H9 (cell line): Measurements from ENCODE around the gene ATP2B2. TPM values are rescaled to one million over a fixed set of nuclear protein-coding genes. Genes with fewer than 3 reads are reported as not detected.

ENCODE experiments used
- DNase-seq: peaks from one replicate; pipeline ENCODE4 v3.0.0-alpha.2; 2017
- H2AFZ ChIP-seq: one replicate; pipeline ENCODE4 v1.6.1; 2013; ENCODE audit warnings: mild to moderate bottlenecking, low read length, control low read depth, moderate library complexity
- H2AK5ac ChIP-seq: 2 replicates; pipeline ENCODE4 v1.6.1; 2013; ENCODE audit warnings: low read length, control low read depth, mixed read lengths; ENCODE audit not compliant: insufficient read length
- H2BK120ac ChIP-seq: one replicate; pipeline ENCODE4 v1.6.1; 2013; ENCODE audit warnings: low read depth, mild to moderate bottlenecking, low read length, control low read depth, inconsistent platforms; ENCODE audit not compliant: poor library complexity, severe bottlenecking
- H2BK12ac ChIP-seq: 2 replicates; pipeline ENCODE4 v1.6.1; 2013; ENCODE audit warnings: low read length, control low read depth, mixed read lengths, low read depth; ENCODE audit not compliant: insufficient read length
- H2BK15ac ChIP-seq: 2 replicates; pipeline ENCODE4 v1.6.1; 2013; ENCODE audit warnings: low read depth, low read length, control low read depth
- H2BK20ac ChIP-seq: one replicate; pipeline ENCODE4 v1.6.1; 2013; ENCODE audit warnings: low read depth, mild to moderate bottlenecking, low read length, control low read depth, inconsistent platforms; ENCODE audit not compliant: poor library complexity, severe bottlenecking
- H2BK5ac ChIP-seq: 2 replicates; pipeline ENCODE4 v1.6.1; 2013; ENCODE audit warnings: low read length, control low read depth, mixed read lengths; ENCODE audit not compliant: insufficient read length
- H3K14ac ChIP-seq: 2 replicates; pipeline ENCODE4 v1.6.1; 2013; ENCODE audit warnings: low read length, control low read depth; ENCODE audit not compliant: insufficient read depth
- H3K18ac ChIP-seq: 2 replicates; pipeline ENCODE4 v1.6.1; 2013; ENCODE audit warnings: low read depth, mild to moderate bottlenecking, mixed read lengths, low read length, control low read depth; ENCODE audit not compliant: insufficient read length
- H3K23ac ChIP-seq: 2 replicates; pipeline ENCODE4 v1.6.1; 2013; ENCODE audit warnings: low read length, control low read depth, mixed read lengths, low read depth; ENCODE audit not compliant: insufficient read length
- H3K23me2 ChIP-seq: 2 replicates; pipeline ENCODE4 v1.6.1; 2013; ENCODE audit warnings: low read depth, mild to moderate bottlenecking, mixed read lengths, low read length, control low read depth; ENCODE audit not compliant: insufficient read length, poor library complexity, severe bottlenecking
- H3K27ac ChIP-seq: 2 replicates; pipeline ENCODE4 v1.5.1; 2013; ENCODE audit warnings: low read length, control low read depth, mixed read lengths, low read depth; ENCODE audit not compliant: insufficient read length
- H3K27me3 ChIP-seq: 2 replicates; pipeline ENCODE4 v1.6.1; 2013; ENCODE audit warnings: low read length, control low read depth, inconsistent platforms; ENCODE audit not compliant: insufficient read depth
- H3K4ac ChIP-seq: 2 replicates; pipeline ENCODE4 v1.6.1; 2013; ENCODE audit warnings: low read depth, mild to moderate bottlenecking, control low read depth, inconsistent platforms, low read length, moderate library complexity
- H3K4me1 ChIP-seq: 2 replicates; pipeline ENCODE4 v1.6.1; 2013; ENCODE audit warnings: low read length, control low read depth, inconsistent platforms; ENCODE audit not compliant: insufficient read depth
- H3K4me2 ChIP-seq: 2 replicates; pipeline ENCODE4 v1.6.1; 2013; ENCODE audit warnings: low read length, control low read depth, mixed read lengths; ENCODE audit not compliant: insufficient read length, insufficient read depth
- H3K56ac ChIP-seq: 2 replicates; pipeline ENCODE4 v1.6.1; 2013; ENCODE audit warnings: low read depth, mild to moderate bottlenecking, mixed read lengths, low read length, control low read depth; ENCODE audit not compliant: insufficient read length
- H3K79me1 ChIP-seq: 2 replicates; pipeline ENCODE4 v1.6.1; 2013; ENCODE audit warnings: low read depth, mild to moderate bottlenecking, moderate library complexity, low read length, control low read depth, inconsistent platforms; ENCODE audit not compliant: insufficient read depth, poor library complexity, severe bottlenecking
- H3K79me2 ChIP-seq: 2 replicates; pipeline ENCODE4 v1.6.1; 2013; ENCODE audit warnings: low read length, control low read depth, inconsistent platforms; ENCODE audit not compliant: insufficient read depth
- H3K9ac ChIP-seq: 2 replicates; pipeline ENCODE4 v1.6.1; 2013; ENCODE audit warnings: low read length, control low read depth, mixed read lengths; ENCODE audit not compliant: insufficient read length; ENCODE audit errors: extremely low read depth
- H3K9me3 ChIP-seq: one replicate; pipeline ENCODE4 v1.6.1; 2013; ENCODE audit warnings: low read depth, low read length, inconsistent platforms; ENCODE audit not compliant: control insufficient read depth
- H3T11ph ChIP-seq: one replicate; pipeline ENCODE4 v1.6.1; 2013; ENCODE audit warnings: mild to moderate bottlenecking, low read length, control low read depth, inconsistent platforms
- H4K20me1 ChIP-seq: one replicate; pipeline ENCODE4 v1.6.1; 2013; ENCODE audit not compliant: control insufficient read depth, insufficient read length, insufficient read depth
- H4K5ac ChIP-seq: 2 replicates; pipeline ENCODE4 v1.6.1; 2013; ENCODE audit warnings: low read depth, mild to moderate bottlenecking, mixed read lengths, low read length, control low read depth; ENCODE audit not compliant: insufficient read length
- H4K8ac ChIP-seq: replicated peaks from 2 replicates; pipeline ENCODE4 v1.6.1; 2013; ENCODE audit warnings: low read length, control low read depth, mixed read lengths, low read depth; ENCODE audit not compliant: insufficient read length
- H4K91ac ChIP-seq: 2 replicates; pipeline ENCODE4 v1.6.1; 2013; ENCODE audit warnings: low read depth, mild to moderate bottlenecking, moderate library complexity, mixed read lengths, low read length, control low read depth; ENCODE audit not compliant: insufficient read length
- H3K27ac Mint-ChIP-seq, 3 experiments: 2 replicates in 2 of 3; 3 replicates in 1 of 3; pipeline ENCODE4 v1.8.0; 2020 to 2021; ENCODE audit warnings: mixed read lengths in 3 of 3, mild to moderate bottlenecking in 1 of 3, moderate library complexity in 1 of 3
- H3K27me3 Mint-ChIP-seq: 2 replicates; pipeline ENCODE4 v1.8.0; 2021; ENCODE audit warnings: low read depth, mild to moderate bottlenecking, moderate library complexity, mixed read lengths
- H3K36me3 Mint-ChIP-seq, 3 experiments: 2 replicates in 2 of 3; 3 replicates in 1 of 3; pipeline ENCODE4 v1.8.0; 2020 to 2021; ENCODE audit warnings: low read depth in 3 of 3, mixed read lengths in 3 of 3; ENCODE audit not compliant: insufficient read depth in 1 of 3
- H3K4me1 Mint-ChIP-seq, 2 experiments: 2 replicates each; pipeline ENCODE4 v1.8.0; 2020; ENCODE audit warnings: mixed read lengths in 2 of 2
- H3K4me3 Mint-ChIP-seq, 2 experiments: 2 replicates in 1 of 2; 3 replicates in 1 of 2; pipeline ENCODE4 v1.8.0; 2020 to 2021; ENCODE audit warnings: mild to moderate bottlenecking in 2 of 2, mixed read lengths in 2 of 2, moderate library complexity in 1 of 2
- H3K9me3 Mint-ChIP-seq, 2 experiments: 2 replicates in 1 of 2; 3 replicates in 1 of 2; pipeline ENCODE4 v1.8.0; 2020; ENCODE audit warnings: mild to moderate bottlenecking in 2 of 2, mixed read lengths in 2 of 2, moderate library complexity in 1 of 2
- WGBS: extraction: QIAGEN DNeasy Blood & Tissue Kit; methylation state at CpG from one replicate; pipeline ENCODE4 v1.1.7; 2013; ENCODE audit warnings: missing lambda C conversion rate, low lambda C conversion rate, mixed read lengths; ENCODE audit not compliant: insufficient read length; ENCODE audit errors: extremely low coverage; 5-methylcytosine and 5-hydroxymethylcytosine counted together
- total RNA-seq: library from RNA; stranded (reverse); gene quantifications from 2 replicates; pipeline ENCODE4 v1.2.1, GENCODE V29; 2021
- TF ChIP-seq, protein P1 (sequence below): fragments of 200-600 bp; sonication (generic); conservative IDR thresholded peaks from 3 replicates; pipeline ENCODE4 v1.8.0; 2021; ENCODE audit warnings: antibody characterized with exemption, mild to moderate bottlenecking

Gene ATP2B2
- total RNA-seq, 1 experiment from 2014 or later, result 0.33 TPM

DNA sequence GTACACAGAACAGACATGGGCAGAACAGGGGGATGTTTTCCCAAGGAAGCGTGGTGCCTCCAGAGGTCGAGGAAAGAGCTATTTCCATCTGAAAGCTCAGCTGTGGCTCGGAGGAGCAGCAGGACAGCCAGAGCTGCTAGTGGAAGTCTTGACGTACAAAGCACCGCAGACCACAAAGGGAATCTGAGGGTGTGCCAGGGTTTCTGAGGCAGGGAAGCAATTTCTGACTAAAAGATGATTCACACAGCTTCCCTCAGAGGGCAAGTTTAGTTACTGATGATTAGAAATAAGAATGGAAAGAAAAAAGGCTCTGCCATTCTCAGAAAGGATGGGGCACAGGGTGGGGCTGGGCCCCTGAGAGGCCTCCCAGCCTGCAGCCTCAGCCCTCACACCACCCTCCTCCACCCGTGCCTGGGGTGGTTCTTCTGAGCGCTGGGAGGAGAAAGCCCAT lies 138.7 kb downstream of the ATP2B2 start:
- no peaks in the 10 kb centered on the region; the same call in 1 of the 2 replicates for H3K4me1 ChIP-seq

More for the DNA sequence above, 138.7 kb downstream of the ATP2B2 start:
- Histone ChIP-seq H3K18ac (no peak overlapping the region), H3K9ac (no peak overlapping the region), H3K56ac (no peak overlapping the region), H2AK5ac (no peak overlapping the region), H3K79me2 (no peaks in the 10 kb centered on the region), H4K8ac (no peak overlapping the region), H2BK15ac (no peak overlapping the region), H3K79me1 (no peaks in the 10 kb centered on the region), H3K14ac (no peak overlapping the region), H3K23me2 (no peaks in the 10 kb centered on the region), H3K23ac (no peak overlapping the region), H3K4me2 (no peak overlapping the region), H2BK12ac (no peak overlapping the region), H3K27me3 (no peaks in the 10 kb centered on the region), H3K9me3 (no peaks in the 10 kb centered on the region), H2BK120ac (no peak overlapping the region), H4K91ac (no peak overlapping the region), H4K5ac (no peak overlapping the region), H2BK20ac (no peak overlapping the region), H2BK5ac (no peak overlapping the region), H3K27ac (no peak overlapping the region), H3T11ph (no peak overlapping the region), H3K4ac (no peak overlapping the region), H2AFZ (no peak overlapping the region), H4K20me1 (no peaks in the 10 kb centered on the region)
- H3K27ac Mint-ChIP-seq, result peak overlapping the region in 1 of 3 experiments; percentile 11; a peak in 2 of 7 replicates
- peaks cover 18 to 21% of the 10 kb centered on the region in 2 experiments for H3K4me1 Mint-ChIP-seq
- no peak overlapping the region for H3K4me3 Mint-ChIP-seq
- no peak for DNase-seq
- peaks cover 3 to 4% (median 4%) of the 10 kb centered on the region in 3 experiments; a peak in 5 of 7 replicates for H3K36me3 Mint-ChIP-seq
- peaks cover 3 to 5% of the 10 kb centered on the region in 2 experiments; a peak in 3 of 5 replicates for H3K9me3 Mint-ChIP-seq
- peaks cover 5% of the 10 kb centered on the region for H3K27me3 Mint-ChIP-seq
- TF ChIP-seq, protein P1, sequence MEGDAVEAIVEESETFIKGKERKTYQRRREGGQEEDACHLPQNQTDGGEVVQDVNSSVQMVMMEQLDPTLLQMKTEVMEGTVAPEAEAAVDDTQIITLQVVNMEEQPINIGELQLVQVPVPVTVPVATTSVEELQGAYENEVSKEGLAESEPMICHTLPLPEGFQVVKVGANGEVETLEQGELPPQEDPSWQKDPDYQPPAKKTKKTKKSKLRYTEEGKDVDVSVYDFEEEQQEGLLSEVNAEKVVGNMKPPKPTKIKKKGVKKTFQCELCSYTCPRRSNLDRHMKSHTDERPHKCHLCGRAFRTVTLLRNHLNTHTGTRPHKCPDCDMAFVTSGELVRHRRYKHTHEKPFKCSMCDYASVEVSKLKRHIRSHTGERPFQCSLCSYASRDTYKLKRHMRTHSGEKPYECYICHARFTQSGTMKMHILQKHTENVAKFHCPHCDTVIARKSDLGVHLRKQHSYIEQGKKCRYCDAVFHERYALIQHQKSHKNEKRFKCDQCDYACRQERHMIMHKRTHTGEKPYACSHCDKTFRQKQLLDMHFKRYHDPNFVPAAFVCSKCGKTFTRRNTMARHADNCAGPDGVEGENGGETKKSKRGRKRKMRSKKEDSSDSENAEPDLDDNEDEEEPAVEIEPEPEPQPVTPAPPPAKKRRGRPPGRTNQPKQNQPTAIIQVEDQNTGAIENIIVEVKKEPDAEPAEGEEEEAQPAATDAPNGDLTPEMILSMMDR, result no peak
- WGBS, result no CpG with 5 or more reads among the region's 7 CpGs
